Testis (tissue), 3 donors: ENCODE data around the gene CCDC184. TPM values are rescaled to one million over a fixed set of nuclear protein-coding genes. Genes with fewer than 3 reads are reported as not detected.
A peak's percentile ranks its signal among the peaks of the same experiment; 100 is the strongest.

ENCODE experiments used
- DNase-seq: peaks from one replicate; pipeline ENCODE4 v3.0.0-alpha.2; 2019
- H3K27ac ChIP-seq, 2 donors: fragments of 200-600 bp; sonication (generic); one replicate each; pipeline ENCODE4 v1.5.1; 2019
- H3K27me3 ChIP-seq: fragments of 200-600 bp; sonication (generic); one replicate; pipeline ENCODE4 v1.5.1; 2019
- H3K36me3 ChIP-seq: fragments of 200-600 bp; sonication (generic); one replicate; pipeline ENCODE4 v1.5.1; 2017; ENCODE audit warnings: low read depth; ENCODE audit errors: missing control alignments
- H3K4me1 ChIP-seq: fragments of 200-600 bp; sonication (generic); one replicate; pipeline ENCODE4 v1.5.1; 2019
- H3K4me3 ChIP-seq, 2 donors: fragments of 200-600 bp; sonication (generic); one replicate each; pipeline ENCODE4 v1.5.1; 2017 to 2019
- H3K9me3 ChIP-seq: fragments of 200-600 bp; sonication (generic); one replicate; pipeline ENCODE4 v1.5.1; 2017
- CTCF ChIP-seq, 3 experiments: fragments of 450-650 bp in 2 of 3; fragments of 200-600 bp in 1 of 3; sonication (generic) in 1 of 3; IDR thresholded peaks; one replicate each; pipeline ENCODE4 v1.5.1; 2016 to 2019; ENCODE audit warnings: antibody characterized with exemption in 3 of 3, mild to moderate bottlenecking in 2 of 3, moderate library complexity in 1 of 3
- POLR2A ChIP-seq: fragments of 450-650 bp; IDR thresholded peaks from one replicate; pipeline ENCODE4 v1.6.1; 2017; ENCODE audit warnings: antibody characterized with exemption, mild to moderate bottlenecking, moderate library complexity
- WGBS, 2 donors: methylation state at CpG; one replicate each; pipeline ENCODE4 v1.1.5; 2018; 5-methylcytosine and 5-hydroxymethylcytosine counted together
- intact Hi-C: fragments of 100-400 bp; cut with DNase I; formaldehyde crosslinking; loops from one replicate; pipeline ENCODE4 v1.15.1; 2023; ENCODE audit warnings: low total_unique reads
- polyA plus RNA-seq: library from polyadenylated mRNA; stranded (reverse); fragments of 350-450 nt; fragmentation: Illumina TruSeq; extraction: RNeasy Lipid Tissue Mini Kit (QIAGEN cat#74804); gene quantifications from one replicate; pipeline ENCODE4 v1.2.3, GENCODE V29; 2014; ENCODE audit warnings: low read depth, low replicate concordance; ENCODE audit not compliant: insufficient read depth
- total RNA-seq, 2 donors: library from RNA; depleted of rRNA; stranded (reverse); fragments of >200 nt; gene quantifications; one replicate each; pipeline ENCODE4 v1.2.3, GENCODE V29; 2016

CCDC184 gene
- total and polyA plus RNA-seq, 3 donors from 2014 or later = 6.9 to 8.0 (median 7.8) TPM

- TF ChIP-seq POLR2A = no peak
- no peak for TF ChIP-seq CTCF (IDR thresholded peaks at IDR 0.05)
- Histone ChIP-seq H3K27me3 (no peaks in the 10 kb centered on the region), H3K4me3 (peak overlapping the region; percentile 85 to 86), H3K36me3 (no peaks in the 10 kb centered on the region), H3K27ac (peak overlapping the region; percentile 70 to 87), H3K4me1 (peaks cover 10% of the 10 kb centered on the region), H3K9me3 (no peaks in the 10 kb centered on the region)
- DNase-seq = no peak
- intact Hi-C loops = no loop called here
- WGBS, 2 donors = 49 to 63% methylated on average over 3 of the region's 3 CpGs
Measured at GRCh38 chr12:48157889-48158370, 25.5 kb upstream of the CCDC184 start.

GRCh38 chr12:48160046-48160445 lies 23.4 kb upstream of the CCDC184 start:
- Histone ChIP-seq H3K4me1 (peaks cover 10% of the 10 kb centered on the region), H3K4me3 (no peak overlapping the region), H3K9me3 (no peaks in the 10 kb centered on the region), H3K36me3 (no peaks in the 10 kb centered on the region), H3K27me3 (no peaks in the 10 kb centered on the region), H3K27ac (no peak overlapping the region)
- intact Hi-C loops = no loop called here
- TF ChIP-seq POLR2A = no peak
- TF ChIP-seq CTCF (IDR thresholded peaks at IDR 0.05) = no peak
- 88% methylated on average over 5 of the region's 5 CpGs for WGBS, 2 donors
- no peak for DNase-seq

- intact Hi-C loops = no loop called here
- Histone ChIP-seq H3K27me3 (no peaks in the 10 kb centered on the region), H3K4me3 (no peak overlapping the region), H3K9me3 (no peaks in the 10 kb centered on the region), H3K36me3 (no peaks in the 10 kb centered on the region), H3K27ac (no peak overlapping the region), H3K4me1 (peaks cover 9% of the 10 kb centered on the region)
- TF ChIP-seq CTCF (IDR thresholded peaks at IDR 0.05) = no peak
- no peak for TF ChIP-seq POLR2A
- WGBS, 2 donors = 84 to 88% methylated on average over 2 of the region's 2 CpGs
- peak; percentile 42 for DNase-seq
Measured at GRCh38 chr12:48160807-48161206, 22.6 kb upstream of the CCDC184 start.

- H3K9me3 ChIP-seq = no peaks in the 10 kb centered on the region
- TF ChIP-seq POLR2A (no peak), CTCF (IDR thresholded peaks at IDR 0.05) (no peak)
- intact Hi-C loops = no loop called here
- no peak for DNase-seq
- H3K4me1 ChIP-seq = no peaks in the 10 kb centered on the region
- H3K27ac ChIP-seq = no peak overlapping the region
- H3K4me3 ChIP-seq = no peak overlapping the region
- no peaks in the 10 kb centered on the region for H3K36me3 ChIP-seq
- H3K27me3 ChIP-seq = no peaks in the 10 kb centered on the region
- WGBS, 2 donors = 69 to 72% methylated on average over 5 of the region's 5 CpGs
Measured at GRCh38 chr12:48163150-48163747, 20.2 kb upstream of the CCDC184 start.

- Histone ChIP-seq H3K4me1 (no peaks in the 10 kb centered on the region), H3K36me3 (no peaks in the 10 kb centered on the region), H3K27ac (no peak overlapping the region), H3K4me3 (no peak overlapping the region), H3K27me3 (no peaks in the 10 kb centered on the region), H3K9me3 (no peaks in the 10 kb centered on the region)
- TF ChIP-seq POLR2A = no peak
- WGBS, 2 donors = 80 to 81% methylated on average over 2 of the region's 2 CpGs
- DNase-seq = no peak
- intact Hi-C loops = no loop called here
Measured at GRCh38 chr12:48164451-48164850, 19.0 kb upstream of the CCDC184 start.
